HCT116 (cell line): ENCODE measurements around the gene PNLIPRP3. TPM values are rescaled to one million over a fixed set of nuclear protein-coding genes. Genes with fewer than 3 reads are reported as not detected.

Experiments
- ATAC-seq: fragments of 200-7000 bp; cut with Tn5 transposase; 2 replicates; pipeline ENCODE4 v1.9.1; 2020; ENCODE audit warnings: mild to moderate bottlenecking, moderate library complexity
- BruUV-seq: library from RNA; stranded (reverse); fragments of 400-500 nt; replicated peaks from 2 replicates; lab custom pipeline; 2021; lab: Mats Ljungman, UMichigan
- CTCF ChIA-PET: fragments of 300-600 bp; sonication (Branson Sonifier 250); formaldehyde crosslinking; loops from one replicate; lab custom pipeline; 2021; ENCODE audit warnings: antibody characterized with exemption; lab: Charles Lee
- POLR2A ChIA-PET: fragments of 300-600, 350-600 bp; sonication (Branson Sonifier 250); formaldehyde crosslinking; loops from one replicate; lab custom pipeline; 2021; ENCODE audit warnings: antibody characterized with exemption; lab: Charles Lee
- RAD21 ChIA-PET, 2 experiments: fragments of 300-600 bp; sonication (Branson Sonifier 250); formaldehyde crosslinking; loops; one replicate each; lab custom pipeline; 2023; ENCODE audit warnings: low total read pairs in 2 of 2; ENCODE audit not compliant: uncharacterized antibody in 2 of 2, unreplicated experiment in 2 of 2, low non-redundant PET in 1 of 2; lab: Charles Lee
- DNase-seq: peaks from one replicate; pipeline ENCODE4 v3.0.0-alpha.2; 2010; ENCODE audit warnings: low read depth, low spot score
- H2AFZ ChIP-seq: fragments of 200-600 bp; shearing (Covaris generic), sonication (generic); 2 replicates; pipeline ENCODE4 v1.6.1; 2017; ENCODE audit warnings: low read depth, mixed run types, mixed read lengths, antibody characterized with exemption, low read length; ENCODE audit not compliant: poor library complexity, severe bottlenecking
- H3K27ac ChIP-seq: 2 replicates; pipeline ENCODE4 v1.5.1; 2012; ENCODE audit warnings: low read depth, low read length
- H3K27me3 ChIP-seq: fragments of 200-600 bp; sonication (generic); 2 replicates; pipeline ENCODE4 v1.6.1; 2016; ENCODE audit warnings: mixed run types, low read length, mixed read lengths; ENCODE audit not compliant: insufficient read depth
- H3K36me3 ChIP-seq, 2 experiments: fragments of 200-500 bp in 1 of 2; fragments of 200-600 bp in 1 of 2; sonication (Bioruptor generic) in 1 of 2; sonication (generic) in 1 of 2; 2 replicates each; pipeline versions ENCODE4 v1.5.1 to v1.6.1; 2014 to 2016; ENCODE audit warnings: low read length in 2 of 2, inconsistent platforms in 1 of 2, mixed read lengths in 1 of 2, mixed run types in 1 of 2; ENCODE audit not compliant: insufficient read depth in 2 of 2, control insufficient read depth in 1 of 2
- H3K4me1 ChIP-seq, 2 experiments: fragments of 200-600 bp in 1 of 2; sonication (generic) in 1 of 2; 2 replicates each; pipeline versions ENCODE4 v1.5.1 to v1.6.1; 2012 to 2017; ENCODE audit warnings: low read length in 2 of 2, inconsistent platforms in 1 of 2, mild to moderate bottlenecking in 1 of 2, mixed read lengths in 1 of 2, mixed run types in 1 of 2, moderate library complexity in 1 of 2; ENCODE audit not compliant: insufficient read depth in 2 of 2, control insufficient read depth in 1 of 2
- H3K4me2 ChIP-seq: fragments of 200-600 bp; sonication (generic); 2 replicates; pipeline ENCODE4 v1.6.1; 2017; ENCODE audit warnings: mixed run types, low read length, mixed read lengths
- H3K4me3 ChIP-seq, 2 experiments: fragments of 200-600 bp in 1 of 2; sonication (generic) in 1 of 2; replicated peaks in 1 of 2; 2 replicates each; pipeline ENCODE4 v1.5.1; 2011 to 2016; ENCODE audit warnings: low read length in 2 of 2, control low read depth in 1 of 2, low read depth in 1 of 2, mild to moderate bottlenecking in 1 of 2, mixed read lengths in 1 of 2, mixed run types in 1 of 2
- H3K79me2 ChIP-seq: fragments of 200-600 bp; sonication (generic); 2 replicates; pipeline ENCODE4 v1.6.1; 2017; ENCODE audit warnings: mild to moderate bottlenecking, mixed run types, low read length, moderate library complexity, mixed read lengths; ENCODE audit not compliant: insufficient read depth
- H3K9ac ChIP-seq: fragments of 200-600 bp; sonication (generic); 2 replicates; pipeline ENCODE4 v1.6.1; 2016; ENCODE audit warnings: low read length, mixed read lengths
- H3K9me2 ChIP-seq: fragments of 200-600 bp; sonication (generic), shearing (Covaris generic); 2 replicates; pipeline ENCODE4 v1.6.1; 2017; ENCODE audit warnings: mixed run types, mild to moderate bottlenecking, moderate library complexity; ENCODE audit not compliant: insufficient read depth
- H3K9me3 ChIP-seq, 2 experiments: fragments of 200-500 bp in 1 of 2; fragments of 200-600 bp in 1 of 2; sonication (Bioruptor generic) in 1 of 2; sonication (generic) in 1 of 2; 2 replicates each; pipeline ENCODE4 v1.6.1; 2014 to 2017; ENCODE audit warnings: low read length in 2 of 2, mixed read lengths in 2 of 2, inconsistent platforms in 1 of 2, low read depth in 1 of 2, mild to moderate bottlenecking in 1 of 2, mixed run types in 1 of 2, moderate library complexity in 1 of 2; ENCODE audit not compliant: control insufficient read depth in 1 of 2, insufficient read depth in 1 of 2
- H4K20me1 ChIP-seq: fragments of 200-600 bp; sonication (generic), shearing (Covaris generic); 2 replicates; pipeline ENCODE4 v1.6.1; 2017; ENCODE audit warnings: mixed run types, mild to moderate bottlenecking, moderate library complexity; ENCODE audit not compliant: insufficient read depth
- CBX3 ChIP-seq: IDR thresholded peaks from 2 replicates; pipeline ENCODE4 v1.6.1; 2012; ENCODE audit warnings: low read depth
- CEBPB ChIP-seq: IDR thresholded peaks from 2 replicates; pipeline ENCODE4 v1.6.1; 2012; ENCODE audit warnings: low read depth
- EGR1 ChIP-seq: IDR thresholded peaks from 2 replicates; pipeline ENCODE4 v1.6.1; 2012; ENCODE audit warnings: low read depth
- EZH2 ChIP-seq: fragments of 200-600 bp; sonication (generic); IDR thresholded peaks from 2 replicates; pipeline ENCODE4 v1.6.1; 2017; ENCODE audit warnings: antibody characterized with exemption, mixed run types
- FOSL1 ChIP-seq: IDR thresholded peaks from 2 replicates; pipeline ENCODE4 v1.6.1; 2012; ENCODE audit warnings: low read depth
- POLR2A ChIP-seq: IDR thresholded peaks from 2 replicates; pipeline ENCODE4 v1.7.0; 2011; ENCODE audit warnings: borderline replicate concordance; ENCODE audit not compliant: insufficient read depth, insufficient read length; ENCODE audit errors: extremely low read depth
- POLR2AphosphoS5 ChIP-seq: IDR thresholded peaks from 2 replicates; pipeline ENCODE4 v1.6.1; 2011; ENCODE audit warnings: mild to moderate bottlenecking, low read depth, low read length, moderate library complexity
- RAD21 ChIP-seq: IDR thresholded peaks from 2 replicates; pipeline ENCODE4 v1.6.1; 2012; ENCODE audit warnings: low read depth, mild to moderate bottlenecking
- SP1 ChIP-seq: IDR thresholded peaks from 2 replicates; pipeline ENCODE4 v1.6.1; 2012; ENCODE audit warnings: low read depth
- SRF ChIP-seq: IDR thresholded peaks from 2 replicates; pipeline ENCODE4 v1.6.1; 2012; ENCODE audit warnings: low read depth
- TCF7L2 ChIP-seq: IDR thresholded peaks from 2 replicates; pipeline ENCODE4 v1.7.0; 2011; ENCODE audit warnings: borderline replicate concordance, inconsistent platforms; ENCODE audit not compliant: insufficient read depth, insufficient read length; ENCODE audit errors: extremely low read depth
- YY1 ChIP-seq: IDR thresholded peaks from 2 replicates; pipeline ENCODE4 v1.6.1; 2011; ENCODE audit warnings: low read length, low read depth, moderate library complexity, mild to moderate bottlenecking; ENCODE audit not compliant: insufficient replicate concordance; ENCODE audit errors: extremely low read depth
- ZFX ChIP-seq: fragments of 450-650 bp; IDR thresholded peaks from 2 replicates; pipeline ENCODE4 v1.6.1; 2017
- intact Hi-C: fragments of 100-400 bp; cut with micrococcal nuclease; formaldehyde crosslinking; loops from 2 replicates; pipeline ENCODE4 v1.10.0; 2022
- total RNA-seq: library from RNA; stranded (reverse); gene quantifications from one replicate; pipeline ENCODE4 v1.2.1, GENCODE V29; 2021; ENCODE audit not compliant: unreplicated experiment
- TF ChIP-seq, protein P1 (sequence below): IDR thresholded peaks from 2 replicates; pipeline ENCODE4 v1.6.1; 2012; ENCODE audit warnings: low read depth
- TF ChIP-seq, protein P2 (sequence below): IDR thresholded peaks from 2 replicates; pipeline ENCODE4 v1.6.1; 2011; ENCODE audit warnings: mild to moderate bottlenecking, low read length, moderate library complexity; ENCODE audit not compliant: insufficient replicate concordance; ENCODE audit errors: extremely low read depth
- TF ChIP-seq, protein P3 (sequence below), 3 experiments: fragments of 200-600 bp in 1 of 3; sonication (generic) in 1 of 3; IDR thresholded peaks in 2 of 3; conservative IDR thresholded peaks in 1 of 3; 2 replicates each; pipeline ENCODE4 v1.5.1; 2012 to 2017; ENCODE audit warnings: low read depth in 2 of 3, low read length in 2 of 3, antibody characterized with exemption in 1 of 3, borderline replicate concordance in 1 of 3, control low read depth in 1 of 3, mild to moderate bottlenecking in 1 of 3, mixed read lengths in 1 of 3, mixed run types in 1 of 3, moderate library complexity in 1 of 3; ENCODE audit not compliant: insufficient read depth in 1 of 3
- TF ChIP-seq, protein P4 (sequence below): IDR thresholded peaks from 2 replicates; pipeline ENCODE4 v1.6.1; 2012

PNLIPRP3 gene
- total RNA-seq, 1 experiment from 2014 or later = not detected

DNA sequence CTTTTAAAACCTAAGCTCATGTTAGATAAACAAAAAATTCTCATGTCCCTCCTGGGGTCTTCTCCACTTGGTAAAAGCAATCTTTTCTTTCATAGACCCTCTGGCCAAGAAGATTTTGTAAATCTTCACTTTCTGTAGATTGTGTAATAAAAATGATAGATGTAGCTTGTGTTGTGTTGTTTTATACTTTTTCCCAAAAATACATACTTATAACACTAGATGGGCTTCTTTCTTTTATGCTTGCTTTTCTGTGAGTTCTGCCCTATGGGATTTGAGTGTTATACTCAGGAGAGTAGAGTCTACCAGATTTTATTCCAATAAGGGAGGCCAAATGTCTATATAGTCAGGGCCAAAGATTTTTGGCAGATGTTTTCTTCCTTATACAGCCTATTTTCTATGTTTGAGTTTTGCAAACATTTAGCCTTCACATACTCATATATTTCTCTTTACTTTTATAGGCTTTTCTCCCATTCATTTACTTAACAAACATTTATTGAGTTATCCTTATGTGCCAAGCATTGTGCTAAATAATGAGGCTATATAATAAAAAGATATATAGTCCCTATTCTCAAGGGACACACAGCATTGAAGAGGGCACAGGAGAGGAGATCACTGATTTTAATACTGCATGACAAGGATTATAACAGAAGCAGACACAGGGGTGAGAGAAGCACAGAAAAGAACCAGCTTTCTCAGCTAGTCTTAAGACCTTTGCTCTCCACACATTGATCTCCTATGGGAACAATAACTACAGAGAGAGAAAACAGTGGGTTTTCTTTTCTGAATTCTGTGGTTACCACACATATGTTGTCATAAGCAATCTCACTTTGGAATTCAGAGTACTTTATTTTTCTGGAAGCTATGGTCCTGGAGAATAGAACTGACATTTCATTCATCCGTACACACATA lies 60.1 kb downstream of the PNLIPRP3 start:
- H3K9ac ChIP-seq = no peak overlapping the region
- RAD21 ChIA-PET = no interaction called here
- intact Hi-C loops = no loop called here
- H3K36me3 ChIP-seq = no peaks in the 10 kb centered on the region
- no peaks in the 10 kb centered on the region for H3K9me2 ChIP-seq
- ATAC-seq = no peak
- CTCF ChIA-PET = no interaction called here
- no peak overlapping the region for H3K4me3 ChIP-seq
- H2AFZ ChIP-seq = no peak overlapping the region
- no peak overlapping the region for H3K27ac ChIP-seq
- no peaks in the 10 kb centered on the region for H3K9me3 ChIP-seq
- H3K4me1 ChIP-seq = no peaks in the 10 kb centered on the region
- H3K4me2 ChIP-seq = no peak overlapping the region
- TF ChIP-seq, protein P1, sequence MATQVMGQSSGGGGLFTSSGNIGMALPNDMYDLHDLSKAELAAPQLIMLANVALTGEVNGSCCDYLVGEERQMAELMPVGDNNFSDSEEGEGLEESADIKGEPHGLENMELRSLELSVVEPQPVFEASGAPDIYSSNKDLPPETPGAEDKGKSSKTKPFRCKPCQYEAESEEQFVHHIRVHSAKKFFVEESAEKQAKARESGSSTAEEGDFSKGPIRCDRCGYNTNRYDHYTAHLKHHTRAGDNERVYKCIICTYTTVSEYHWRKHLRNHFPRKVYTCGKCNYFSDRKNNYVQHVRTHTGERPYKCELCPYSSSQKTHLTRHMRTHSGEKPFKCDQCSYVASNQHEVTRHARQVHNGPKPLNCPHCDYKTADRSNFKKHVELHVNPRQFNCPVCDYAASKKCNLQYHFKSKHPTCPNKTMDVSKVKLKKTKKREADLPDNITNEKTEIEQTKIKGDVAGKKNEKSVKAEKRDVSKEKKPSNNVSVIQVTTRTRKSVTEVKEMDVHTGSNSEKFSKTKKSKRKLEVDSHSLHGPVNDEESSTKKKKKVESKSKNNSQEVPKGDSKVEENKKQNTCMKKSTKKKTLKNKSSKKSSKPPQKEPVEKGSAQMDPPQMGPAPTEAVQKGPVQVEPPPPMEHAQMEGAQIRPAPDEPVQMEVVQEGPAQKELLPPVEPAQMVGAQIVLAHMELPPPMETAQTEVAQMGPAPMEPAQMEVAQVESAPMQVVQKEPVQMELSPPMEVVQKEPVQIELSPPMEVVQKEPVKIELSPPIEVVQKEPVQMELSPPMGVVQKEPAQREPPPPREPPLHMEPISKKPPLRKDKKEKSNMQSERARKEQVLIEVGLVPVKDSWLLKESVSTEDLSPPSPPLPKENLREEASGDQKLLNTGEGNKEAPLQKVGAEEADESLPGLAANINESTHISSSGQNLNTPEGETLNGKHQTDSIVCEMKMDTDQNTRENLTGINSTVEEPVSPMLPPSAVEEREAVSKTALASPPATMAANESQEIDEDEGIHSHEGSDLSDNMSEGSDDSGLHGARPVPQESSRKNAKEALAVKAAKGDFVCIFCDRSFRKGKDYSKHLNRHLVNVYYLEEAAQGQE = no peak
- no peak for TF ChIP-seq SRF
- no peak for TF ChIP-seq RAD21
- TF ChIP-seq, protein P2, sequence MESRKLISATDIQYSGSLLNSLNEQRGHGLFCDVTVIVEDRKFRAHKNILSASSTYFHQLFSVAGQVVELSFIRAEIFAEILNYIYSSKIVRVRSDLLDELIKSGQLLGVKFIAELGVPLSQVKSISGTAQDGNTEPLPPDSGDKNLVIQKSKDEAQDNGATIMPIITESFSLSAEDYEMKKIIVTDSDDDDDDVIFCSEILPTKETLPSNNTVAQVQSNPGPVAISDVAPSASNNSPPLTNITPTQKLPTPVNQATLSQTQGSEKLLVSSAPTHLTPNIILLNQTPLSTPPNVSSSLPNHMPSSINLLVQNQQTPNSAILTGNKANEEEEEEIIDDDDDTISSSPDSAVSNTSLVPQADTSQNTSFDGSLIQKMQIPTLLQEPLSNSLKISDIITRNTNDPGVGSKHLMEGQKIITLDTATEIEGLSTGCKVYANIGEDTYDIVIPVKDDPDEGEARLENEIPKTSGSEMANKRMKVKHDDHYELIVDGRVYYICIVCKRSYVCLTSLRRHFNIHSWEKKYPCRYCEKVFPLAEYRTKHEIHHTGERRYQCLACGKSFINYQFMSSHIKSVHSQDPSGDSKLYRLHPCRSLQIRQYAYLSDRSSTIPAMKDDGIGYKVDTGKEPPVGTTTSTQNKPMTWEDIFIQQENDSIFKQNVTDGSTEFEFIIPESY = no peak
- TF ChIP-seq EGR1 = no peak
- no peak for TF ChIP-seq POLR2A
- TF ChIP-seq ZFX = no peak
- no peak for TF ChIP-seq CBX3
- no peak for TF ChIP-seq TCF7L2
- TF ChIP-seq, protein P3, sequence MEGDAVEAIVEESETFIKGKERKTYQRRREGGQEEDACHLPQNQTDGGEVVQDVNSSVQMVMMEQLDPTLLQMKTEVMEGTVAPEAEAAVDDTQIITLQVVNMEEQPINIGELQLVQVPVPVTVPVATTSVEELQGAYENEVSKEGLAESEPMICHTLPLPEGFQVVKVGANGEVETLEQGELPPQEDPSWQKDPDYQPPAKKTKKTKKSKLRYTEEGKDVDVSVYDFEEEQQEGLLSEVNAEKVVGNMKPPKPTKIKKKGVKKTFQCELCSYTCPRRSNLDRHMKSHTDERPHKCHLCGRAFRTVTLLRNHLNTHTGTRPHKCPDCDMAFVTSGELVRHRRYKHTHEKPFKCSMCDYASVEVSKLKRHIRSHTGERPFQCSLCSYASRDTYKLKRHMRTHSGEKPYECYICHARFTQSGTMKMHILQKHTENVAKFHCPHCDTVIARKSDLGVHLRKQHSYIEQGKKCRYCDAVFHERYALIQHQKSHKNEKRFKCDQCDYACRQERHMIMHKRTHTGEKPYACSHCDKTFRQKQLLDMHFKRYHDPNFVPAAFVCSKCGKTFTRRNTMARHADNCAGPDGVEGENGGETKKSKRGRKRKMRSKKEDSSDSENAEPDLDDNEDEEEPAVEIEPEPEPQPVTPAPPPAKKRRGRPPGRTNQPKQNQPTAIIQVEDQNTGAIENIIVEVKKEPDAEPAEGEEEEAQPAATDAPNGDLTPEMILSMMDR (IDR thresholded peaks at IDR 0.05 in 2 of 3, conservative IDR thresholded peaks at IDR 0.05 in 1 of 3; ENCODE audit: borderline replicate concordance in 1 of 3, insufficient read depth in 1 of 3, low read depth in 2 of 3, low read length in 2 of 3) = no peak
- no peak for TF ChIP-seq CEBPB
- TF ChIP-seq SP1 = no peak
- TF ChIP-seq YY1 = no peak
- no peak for TF ChIP-seq FOSL1
- TF ChIP-seq, protein P4, sequence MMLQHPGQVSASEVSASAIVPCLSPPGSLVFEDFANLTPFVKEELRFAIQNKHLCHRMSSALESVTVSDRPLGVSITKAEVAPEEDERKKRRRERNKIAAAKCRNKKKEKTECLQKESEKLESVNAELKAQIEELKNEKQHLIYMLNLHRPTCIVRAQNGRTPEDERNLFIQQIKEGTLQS = no peak
- no peak for TF ChIP-seq POLR2AphosphoS5
- TF ChIP-seq EZH2 = no peak
- no peaks in the 10 kb centered on the region for H3K79me2 ChIP-seq
- POLR2A ChIA-PET = no interaction called here
- no peak for DNase-seq
- BruUV-seq = no TSS peak
- no peaks in the 10 kb centered on the region for H4K20me1 ChIP-seq
- peaks cover 26% of the 10 kb centered on the region for H3K27me3 ChIP-seq
